Loucy (cell line): ENCODE measurements around the gene CYBRD1.

ENCODE experiments used
- H2AFZ ChIP-seq: fragments of 200-600 bp; sonication (generic); 2 replicates; pipeline ENCODE4 v1.6.0; 2016; ENCODE audit warnings: antibody characterized with exemption, mild to moderate bottlenecking, low read length, moderate library complexity
- H3F3A ChIP-seq: fragments of 200-600 bp; 2 replicates; pipeline ENCODE4 v1.6.0; 2016; ENCODE audit warnings: antibody characterized with exemption, low read depth, mild to moderate bottlenecking
- H3K27me3 ChIP-seq: fragments of 200-600 bp; sonication (generic); 2 replicates; pipeline ENCODE4 v1.6.1; 2014; ENCODE audit warnings: low read length, mild to moderate bottlenecking; ENCODE audit not compliant: insufficient read depth, poor library complexity, severe bottlenecking
- H3K36me3 ChIP-seq: fragments of 200-600 bp; sonication (generic); 2 replicates; pipeline ENCODE4 v1.6.1; 2016; ENCODE audit warnings: low read length; ENCODE audit not compliant: insufficient read depth
- H3K4me1 ChIP-seq: fragments of 200-600 bp; sonication (generic); 2 replicates; pipeline ENCODE4 v1.5.1; 2014; ENCODE audit warnings: low read length, mild to moderate bottlenecking; ENCODE audit not compliant: insufficient read depth, poor library complexity, severe bottlenecking
- H3K4me2 ChIP-seq: fragments of 200-600 bp; sonication (generic); 2 replicates; pipeline ENCODE4 v1.6.0; 2014; ENCODE audit warnings: antibody characterized with exemption, low read length, low read depth, mild to moderate bottlenecking; ENCODE audit not compliant: poor library complexity, severe bottlenecking
- H3K4me3 ChIP-seq: fragments of 200-600 bp; sonication (generic); 2 replicates; pipeline ENCODE4 v1.5.1; 2014; ENCODE audit warnings: low read length, mild to moderate bottlenecking, mixed read lengths; ENCODE audit not compliant: poor library complexity, severe bottlenecking
- H3K79me2 ChIP-seq: fragments of 200-600 bp; sonication (generic); 2 replicates; pipeline ENCODE4 v1.6.1; 2014; ENCODE audit warnings: low read length; ENCODE audit not compliant: insufficient read depth
- H3K9ac ChIP-seq: fragments of 200-600 bp; sonication (generic); 2 replicates; pipeline ENCODE4 v1.6.0; 2014; ENCODE audit warnings: mild to moderate bottlenecking, low read depth, low read length, moderate library complexity; ENCODE audit not compliant: poor library complexity, severe bottlenecking
- H3K9me2 ChIP-seq: fragments of 200-600 bp; sonication (generic); replicated peaks from 2 replicates; pipeline ENCODE4 v1.6.1; 2016; ENCODE audit warnings: low read depth, low read length, mixed read lengths
- H3K9me3 ChIP-seq: fragments of 200-600 bp; sonication (generic); 2 replicates; pipeline ENCODE4 v1.6.1; 2014; ENCODE audit warnings: mild to moderate bottlenecking, antibody characterized with exemption, low read length, low read depth; ENCODE audit not compliant: insufficient read depth
- H4K20me1 ChIP-seq: fragments of 200-600 bp; sonication (generic); 2 replicates; pipeline ENCODE4 v1.6.0; 2014; ENCODE audit warnings: antibody characterized with exemption, low read length, mild to moderate bottlenecking; ENCODE audit not compliant: insufficient read depth, poor library complexity, severe bottlenecking
- CTCF ChIP-seq: fragments of 200-600 bp; sonication (generic); conservative IDR thresholded peaks from 2 replicates; pipeline ENCODE4 v1.5.1; 2014; ENCODE audit warnings: mild to moderate bottlenecking, antibody characterized with exemption, low read length
- EZH2phosphoT487 ChIP-seq: fragments of 200-600 bp; IDR thresholded peaks from 2 replicates; pipeline ENCODE4 v1.6.1; 2018; ENCODE audit warnings: antibody characterized with exemption, mild to moderate bottlenecking, moderate library complexity, borderline replicate concordance

CYBRD1 gene

GRCh38 chr2:171553236-171553635, 31.0 kb downstream of the CYBRD1 start:
- Histone ChIP-seq H2AFZ (no peak overlapping the region), H3K9me3 (no peaks in the 10 kb centered on the region), H3K36me3 (peaks cover 9% of the 10 kb centered on the region; the same call in 1 of the 2 replicates), H3K9ac (no peak overlapping the region), H3K4me1 (no peaks in the 10 kb centered on the region), H3K27me3 (no peaks in the 10 kb centered on the region), H3K4me2 (no peak overlapping the region), H3K4me3 (no peak overlapping the region), H3K79me2 (no peaks in the 10 kb centered on the region), H4K20me1 (no peaks in the 10 kb centered on the region), H3K9me2 (no peaks in the 10 kb centered on the region), H3F3A (peaks cover 4% of the 10 kb centered on the region; the same call in 1 of the 2 replicates)
- no peak for TF ChIP-seq CTCF
- TF ChIP-seq EZH2phosphoT487: no peak

- Histone ChIP-seq H4K20me1 (no peaks in the 10 kb centered on the region), H3K27me3 (no peaks in the 10 kb centered on the region), H3K9me2 (no peaks in the 10 kb centered on the region), H3K9ac (no peak overlapping the region), H3K4me1 (no peaks in the 10 kb centered on the region), H3K4me2 (no peak overlapping the region), H3K9me3 (no peaks in the 10 kb centered on the region), H3K79me2 (no peaks in the 10 kb centered on the region), H3K4me3 (no peak overlapping the region), H3F3A (peaks cover 4% of the 10 kb centered on the region; the same call in 1 of the 2 replicates), H2AFZ (no peak overlapping the region), H3K36me3 (peaks cover 9% of the 10 kb centered on the region; the same call in 1 of the 2 replicates)
- TF ChIP-seq EZH2phosphoT487: no peak
- no peak for TF ChIP-seq CTCF
These were observed 31.6 kb downstream of the CYBRD1 start for GRCh38 chr2:171553858-171554257.

- no peaks in the 10 kb centered on the region for H3K27me3 ChIP-seq
- H3K4me3 ChIP-seq: no peak overlapping the region
- H3K9me3 ChIP-seq: no peaks in the 10 kb centered on the region
- H3K9ac ChIP-seq: no peak overlapping the region
- peaks cover 9% of the 10 kb centered on the region; the same call in 1 of the 2 replicates for H3K36me3 ChIP-seq
- no peak overlapping the region for H3K4me2 ChIP-seq
- no peaks in the 10 kb centered on the region for H3K9me2 ChIP-seq
- peaks cover 4% of the 10 kb centered on the region; the same call in 1 of the 2 replicates for H3F3A ChIP-seq
- no peaks in the 10 kb centered on the region for H3K4me1 ChIP-seq
- no peaks in the 10 kb centered on the region for H4K20me1 ChIP-seq
- H2AFZ ChIP-seq: no peak overlapping the region
- no peaks in the 10 kb centered on the region for H3K79me2 ChIP-seq
- no peak for TF ChIP-seq EZH2phosphoT487
- no peak for TF ChIP-seq CTCF
These were observed 32.8 kb downstream of the CYBRD1 start for GRCh38 chr2:171554991-171555615.
